B cell (primary cell): ENCODE data around the gene CAPN15.

Experiments
- CTCF ChIP-seq: fragments of 200-600 bp; IDR thresholded peaks from one replicate; pipeline ENCODE4 v1.8.0; 2022; ENCODE audit warnings: antibody characterized with exemption, mild to moderate bottlenecking
- EZH2 ChIP-seq: IDR thresholded peaks from 2 replicates; pipeline ENCODE4 v1.6.1; 2012; ENCODE audit warnings: borderline replicate concordance, low read depth, mild to moderate bottlenecking, moderate library complexity, low read length; ENCODE audit not compliant: insufficient read depth, poor library complexity, severe bottlenecking

GRCh38 chr16:564690-565418 is 37.3 kb downstream of the CAPN15 start:
- TF ChIP-seq CTCF, result no peak
- TF ChIP-seq EZH2, result no peak
